Fibroblast of the aortic adventitia (primary cell): ENCODE measurements around the gene ALDH1A1. TPM values are rescaled to one million over a fixed set of nuclear protein-coding genes. Genes with fewer than 3 reads are reported as not detected.

Experiments
- DNase-seq: peaks from one replicate; pipeline ENCODE4 v3.0.0-alpha.2; 2010; ENCODE audit warnings: low read depth
- H3K4me3 ChIP-seq: 2 replicates; pipeline ENCODE4 v1.5.1; 2011; ENCODE audit warnings: low read depth, mild to moderate bottlenecking, control low read depth, low read length, moderate library complexity
- total RNA-seq: library from RNA; depleted of rRNA; stranded (reverse); fragments of >200 nt; gene quantifications from 2 replicates; pipeline ENCODE4 v1.2.3, GENCODE V29; 2012; ENCODE audit warnings: low replicate concordance
- TF ChIP-seq, protein P1 (sequence below): IDR thresholded peaks from 2 replicates; pipeline ENCODE4 v1.5.1; 2011; ENCODE audit warnings: mild to moderate bottlenecking, low read length, control low read depth, inconsistent platforms; ENCODE audit not compliant: insufficient read depth

Gene ALDH1A1
- total RNA-seq, 1 donor: 8.8 TPM

DNA sequence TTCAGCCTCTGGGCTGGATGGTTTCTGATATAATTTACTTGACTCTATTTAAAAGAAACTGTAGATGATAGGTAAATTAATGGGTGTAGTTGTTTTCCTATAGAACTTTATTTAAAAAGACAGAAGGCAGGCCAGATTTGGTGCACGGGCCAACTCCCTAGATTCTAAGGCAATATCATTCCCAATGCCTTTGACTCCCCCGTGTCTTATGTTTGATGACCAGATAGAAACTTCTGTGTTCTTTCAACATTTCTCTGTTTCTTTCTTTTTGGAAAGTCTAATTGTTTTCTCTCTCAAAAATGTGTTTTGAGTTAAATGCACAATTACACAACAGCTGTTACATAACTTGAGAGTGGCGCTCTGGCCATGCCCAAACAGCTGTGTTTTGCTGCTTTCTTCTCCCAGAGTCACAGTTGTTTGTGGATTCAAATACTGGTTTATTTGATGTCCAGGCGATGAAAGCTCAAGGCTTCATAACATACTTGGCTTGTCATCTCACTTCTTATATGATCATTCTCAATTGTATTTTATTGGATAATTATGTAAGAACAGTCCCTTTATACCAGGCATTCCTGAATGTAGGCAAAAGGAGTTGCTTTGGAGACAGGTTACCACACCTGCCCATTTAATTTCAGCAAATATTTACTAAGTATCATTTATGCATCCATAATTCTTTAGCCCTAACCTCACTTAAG is 1.7 kb upstream of the ALDH1A1 start:
- no peak overlapping the region for H3K4me3 ChIP-seq
- peak; percentile 61 for DNase-seq
- TF ChIP-seq, protein P1, sequence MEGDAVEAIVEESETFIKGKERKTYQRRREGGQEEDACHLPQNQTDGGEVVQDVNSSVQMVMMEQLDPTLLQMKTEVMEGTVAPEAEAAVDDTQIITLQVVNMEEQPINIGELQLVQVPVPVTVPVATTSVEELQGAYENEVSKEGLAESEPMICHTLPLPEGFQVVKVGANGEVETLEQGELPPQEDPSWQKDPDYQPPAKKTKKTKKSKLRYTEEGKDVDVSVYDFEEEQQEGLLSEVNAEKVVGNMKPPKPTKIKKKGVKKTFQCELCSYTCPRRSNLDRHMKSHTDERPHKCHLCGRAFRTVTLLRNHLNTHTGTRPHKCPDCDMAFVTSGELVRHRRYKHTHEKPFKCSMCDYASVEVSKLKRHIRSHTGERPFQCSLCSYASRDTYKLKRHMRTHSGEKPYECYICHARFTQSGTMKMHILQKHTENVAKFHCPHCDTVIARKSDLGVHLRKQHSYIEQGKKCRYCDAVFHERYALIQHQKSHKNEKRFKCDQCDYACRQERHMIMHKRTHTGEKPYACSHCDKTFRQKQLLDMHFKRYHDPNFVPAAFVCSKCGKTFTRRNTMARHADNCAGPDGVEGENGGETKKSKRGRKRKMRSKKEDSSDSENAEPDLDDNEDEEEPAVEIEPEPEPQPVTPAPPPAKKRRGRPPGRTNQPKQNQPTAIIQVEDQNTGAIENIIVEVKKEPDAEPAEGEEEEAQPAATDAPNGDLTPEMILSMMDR: no peak

DNA sequence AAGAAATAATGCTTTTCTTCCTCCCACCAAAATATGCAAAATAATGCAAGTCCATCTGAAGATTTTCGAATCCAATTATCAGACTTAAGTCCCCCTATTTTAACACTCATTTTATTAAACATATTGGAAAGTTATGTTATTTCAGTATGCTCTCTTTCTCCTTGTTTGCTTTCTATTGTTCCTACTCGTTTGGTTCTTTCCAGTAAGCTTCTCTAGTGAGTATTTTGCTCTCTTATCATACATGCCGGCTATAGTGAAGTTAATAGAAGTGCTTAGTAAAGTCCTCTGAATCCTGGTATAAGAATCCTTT is 517 bp downstream of the ALDH1A1 start:
- DNase-seq: no peak
- TF ChIP-seq, protein P1: no peak
- H3K4me3 ChIP-seq: no peak overlapping the region

DNA sequence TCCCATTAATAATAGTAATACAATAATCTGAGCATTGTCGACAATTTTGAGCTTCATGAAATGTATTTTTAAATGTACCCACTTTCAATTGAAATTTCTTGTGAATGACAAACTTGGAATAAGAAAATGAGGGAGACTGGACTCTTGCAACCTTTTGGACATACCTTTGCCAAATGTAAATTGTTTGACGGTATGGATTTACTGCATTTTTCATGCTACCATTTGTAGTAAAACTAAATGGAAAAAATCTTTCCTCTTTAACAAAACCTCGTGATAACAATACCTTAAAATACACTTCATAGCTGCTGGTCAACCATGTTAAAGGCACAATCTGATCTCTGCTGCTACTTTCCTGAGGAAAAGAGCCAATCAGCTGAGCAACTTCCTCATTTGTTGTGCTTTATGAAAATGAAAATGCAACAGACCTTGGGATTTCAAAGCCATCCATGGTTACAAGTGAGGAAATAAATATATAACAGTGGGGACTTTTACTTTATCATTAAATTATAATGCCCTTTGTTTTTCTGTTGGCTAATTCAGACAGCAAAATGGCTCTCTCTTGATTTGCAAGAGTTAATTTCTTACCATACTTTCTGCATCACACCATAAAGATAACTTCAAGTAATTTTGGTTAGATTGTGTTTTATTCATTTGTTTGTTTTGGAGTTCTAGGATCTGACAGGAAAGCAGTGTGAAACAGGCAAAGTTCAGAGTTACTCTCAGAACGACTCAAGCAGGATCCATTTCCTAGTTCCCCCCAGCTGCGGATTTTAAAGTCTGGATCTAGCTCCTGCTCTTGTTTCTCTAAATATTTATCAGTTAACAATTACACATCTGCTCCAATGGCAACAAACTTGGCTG is 1.1 kb downstream of the ALDH1A1 start:
- no peak overlapping the region for H3K4me3 ChIP-seq
- TF ChIP-seq, protein P1: no peak

DNA sequence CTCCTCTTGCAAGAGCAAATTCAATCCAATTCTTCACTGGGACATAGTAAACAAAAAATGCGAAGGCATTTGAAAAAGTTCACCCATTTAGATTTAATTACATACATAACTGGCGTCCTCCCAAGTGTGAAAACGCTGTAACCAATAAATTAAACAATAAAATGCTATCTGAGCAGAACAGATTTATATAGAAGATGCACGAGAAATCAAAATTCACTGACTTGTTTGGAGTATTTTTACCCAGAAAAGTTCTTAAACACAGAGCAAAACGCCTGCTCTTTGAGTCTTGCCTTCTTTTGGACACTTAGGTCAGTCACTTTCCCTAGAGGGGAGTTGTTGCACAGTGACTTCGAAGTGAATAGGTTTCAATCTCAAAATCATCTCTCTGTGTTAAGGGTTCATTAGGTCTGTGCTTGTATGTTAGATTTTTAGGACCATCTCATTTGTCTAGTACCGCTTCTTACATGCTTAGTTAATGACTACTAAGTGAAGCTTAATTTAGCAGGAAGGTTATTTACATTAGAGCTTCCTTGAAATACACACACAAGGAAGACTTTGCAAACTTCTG is 1.9 kb downstream of the ALDH1A1 start:
- H3K4me3 ChIP-seq: no peak overlapping the region
- TF ChIP-seq, protein P1: no peak
- no peak for DNase-seq

More for the DNA sequence above, 1.1 kb downstream of the ALDH1A1 start:
- DNase-seq: no peak

DNA sequence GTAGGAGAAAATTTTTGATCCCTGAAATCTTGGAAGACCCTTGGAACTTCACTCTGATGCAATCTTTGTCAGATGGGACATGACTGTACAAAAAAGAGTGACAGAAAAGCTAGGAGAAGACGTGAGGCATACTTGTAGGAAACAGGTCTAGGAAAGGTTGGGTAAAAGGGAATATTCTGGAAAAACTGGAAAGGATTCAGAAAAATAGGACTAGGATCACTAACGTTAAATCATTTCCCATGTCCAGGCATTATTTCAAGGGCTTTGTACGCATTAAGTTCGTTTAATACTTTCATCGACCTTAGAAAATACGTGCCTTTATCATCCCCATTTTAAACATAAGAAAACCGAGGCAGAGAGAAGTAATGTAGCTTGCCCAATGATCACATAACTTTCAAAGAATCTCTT is 2.9 kb downstream of the ALDH1A1 start:
- DNase-seq: no peak
- TF ChIP-seq, protein P1: no peak
- H3K4me3 ChIP-seq: no peak overlapping the region

DNA sequence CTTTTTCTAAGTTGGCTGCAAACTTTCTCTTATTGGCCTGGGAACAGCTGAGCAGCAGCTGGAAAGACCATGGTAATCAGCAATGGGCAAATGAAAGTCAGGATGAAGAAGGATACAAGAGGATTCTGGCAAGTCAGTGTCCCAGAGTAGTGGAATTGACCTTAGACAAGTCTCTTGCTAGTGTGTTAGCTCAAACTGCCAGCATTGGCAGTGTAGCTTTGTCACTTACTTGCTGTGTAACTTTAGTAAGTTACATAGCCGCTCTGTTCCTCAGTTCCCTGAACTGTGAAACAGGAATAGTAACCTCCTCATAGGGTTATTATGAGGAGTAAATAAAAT is 3.6 kb downstream of the ALDH1A1 start:
- TF ChIP-seq, protein P1: no peak
- H3K4me3 ChIP-seq: no peak overlapping the region
- DNase-seq: peak; percentile 12
